Breast epithelium (tissue), 4 donors: Measurements from ENCODE around the gene CA5B. TPM values are rescaled to one million over a fixed set of nuclear protein-coding genes. Genes with fewer than 3 reads are reported as not detected.
A peak's percentile ranks its signal among the peaks of the same experiment; 100 is the strongest.
"Not testable (repeated sequence)": the region's sequence is repeated elsewhere in the genome, so short reads cannot be mapped to it uniquely, and the experiment has no call there.

ENCODE experiments used
- DNase-seq, 2 donors: peaks; one replicate each; pipeline ENCODE4 v3.0.0-alpha.2; 2019; ENCODE audit warnings: low spot score in 2 of 2
- H3K27ac ChIP-seq, 2 donors: fragments of 200-600 bp; sonication (generic) in 1 of 2; one replicate each; pipeline ENCODE4 v1.5.1; 2016 to 2019; ENCODE audit warnings: mild to moderate bottlenecking in 1 of 2
- H3K27me3 ChIP-seq, 2 donors: fragments of 200-600 bp; sonication (generic) in 1 of 2; one replicate each; pipeline versions ENCODE4 v1.5.1 to v1.6.0; 2017 to 2019; ENCODE audit warnings: control low read depth in 1 of 2, mild to moderate bottlenecking in 1 of 2
- H3K36me3 ChIP-seq: fragments of 200-600 bp; one replicate; pipeline ENCODE4 v1.5.1; 2019
- H3K4me1 ChIP-seq, 2 donors: fragments of 200-600 bp; sonication (generic); one replicate each; pipeline ENCODE4 v1.5.1; 2016 to 2019; ENCODE audit warnings: control low read depth in 1 of 2
- H3K4me3 ChIP-seq, 3 donors: fragments of 200-600 bp; sonication (generic); 1 replicate in 2 of 3; 2 replicates in 1 of 3; pipeline ENCODE4 v1.5.1; 2016 to 2019; ENCODE audit warnings: mild to moderate bottlenecking in 3 of 3, moderate library complexity in 2 of 3
- H3K9me3 ChIP-seq, 2 donors: fragments of 200-600 bp; sonication (generic) in 1 of 2; one replicate each; pipeline ENCODE4 v1.5.1; 2016 to 2019; ENCODE audit warnings: control low read depth in 1 of 2
- CTCF ChIP-seq, 3 donors: fragments of 450-650 bp; IDR thresholded peaks; one replicate each; pipeline ENCODE4 v1.5.1; 2016 to 2017; ENCODE audit warnings: antibody characterized with exemption in 3 of 3, mild to moderate bottlenecking in 3 of 3, moderate library complexity in 3 of 3
- POLR2A ChIP-seq: fragments of 450-650 bp; IDR thresholded peaks from one replicate; pipeline ENCODE4 v1.6.1; 2016; ENCODE audit warnings: antibody characterized with exemption, mild to moderate bottlenecking, moderate library complexity
- POLR2AphosphoS5 ChIP-seq, 3 donors: sonication (generic); formaldehyde crosslinking; IDR thresholded peaks; one replicate each; pipeline ENCODE4 v1.6.1; 2017; ENCODE audit warnings: antibody characterized with exemption in 3 of 3
- intact Hi-C: fragments of 100-400 bp; cut with DNase I; formaldehyde crosslinking; loops from one replicate; pipeline ENCODE4 v1.15.1; 2023; ENCODE audit warnings: low total_unique reads
- total RNA-seq, 3 donors: library from RNA; depleted of rRNA; stranded (reverse); fragments of >200 nt; gene quantifications; one replicate each; pipeline ENCODE4 v1.1.0, GENCODE V29; 2016

The CA5B gene
- 10 to 100 TPM; 16.1 to 23.0 (median 22.0) TPM for total RNA-seq

GRCh38 chrX:15737959-15738902 is at the start of gene CA5B:
Gene CA5B (plus strand): TSS chrX:15738270. CDS start chrX:15750024, 11,754 bp downstream.
- no peaks in the 10 kb centered on the region for H3K9me3 ChIP-seq
- H3K36me3 ChIP-seq, result no peaks in the 10 kb centered on the region
- H3K4me1 ChIP-seq, result no peaks in the 10 kb centered on the region
- H3K4me3 ChIP-seq, result peak within 1 kb of the TSS; percentile 45 to 67 (median 55)
- TF ChIP-seq POLR2AphosphoS5 (IDR thresholded peaks at IDR 0.05) (no peak), CTCF (IDR thresholded peaks at IDR 0.05) (no peak), POLR2A (no peak)
- peak; percentile 92 to 93 for DNase-seq
- H3K27me3 ChIP-seq, result no peaks in the 10 kb centered on the region
- intact Hi-C loops, result no loop called here
- H3K27ac ChIP-seq, result peak within 1 kb of the TSS; percentile 10 to 71

- no peaks in the 10 kb centered on the region for H3K9me3 ChIP-seq
- H3K4me3 ChIP-seq, result no peak overlapping the region
- DNase-seq, result no peak
- no peaks in the 10 kb centered on the region for H3K4me1 ChIP-seq
- intact Hi-C loops, result no loop called here
- H3K27me3 ChIP-seq, result no peaks in the 10 kb centered on the region
- no peak overlapping the region for H3K27ac ChIP-seq
- no peaks in the 10 kb centered on the region for H3K36me3 ChIP-seq
- TF ChIP-seq CTCF (IDR thresholded peaks at IDR 0.05) (no peak), POLR2AphosphoS5 (IDR thresholded peaks at IDR 0.05) (no peak), POLR2A (no peak)
Measured at GRCh38 chrX:15694941-15695451, 43.1 kb upstream of the CA5B start.

- no peak for TF ChIP-seq POLR2A
- no peak for TF ChIP-seq POLR2AphosphoS5 (IDR thresholded peaks at IDR 0.05)
- no peak for TF ChIP-seq CTCF (IDR thresholded peaks at IDR 0.05)
- no peak overlapping the region for H3K27ac ChIP-seq
- intact Hi-C loops, result no loop called here
- no peak overlapping the region for H3K4me3 ChIP-seq
- no peaks in the 10 kb centered on the region for H3K4me1 ChIP-seq
- DNase-seq, result no peak
- H3K27me3 ChIP-seq, result no peaks in the 10 kb centered on the region
- H3K36me3 ChIP-seq, result no peaks in the 10 kb centered on the region
- H3K9me3 ChIP-seq, result no peaks in the 10 kb centered on the region
Measured at GRCh38 chrX:15696516-15696915, 41.6 kb upstream of the CA5B start.

GRCh38 chrX:15702488-15703371 is 35.3 kb upstream of the CA5B start:
- Histone ChIP-seq H3K4me1 (no peaks in the 10 kb centered on the region), H3K4me3 (no peak overlapping the region), H3K27me3 (no peaks in the 10 kb centered on the region), H3K9me3 (no peaks in the 10 kb centered on the region), H3K36me3 (no peaks in the 10 kb centered on the region), H3K27ac (no peak overlapping the region)
- no peak for TF ChIP-seq POLR2A
- no peak for TF ChIP-seq POLR2AphosphoS5 (IDR thresholded peaks at IDR 0.05)
- no peak for TF ChIP-seq CTCF (IDR thresholded peaks at IDR 0.05)
- intact Hi-C loops, result no loop called here
- no peak for DNase-seq

- DNase-seq, H3K4me1 ChIP-seq, intact Hi-C loops, H3K4me3 ChIP-seq, H3K27me3 ChIP-seq, H3K27ac ChIP-seq, H3K9me3 ChIP-seq, H3K36me3 ChIP-seq: not testable (repeated sequence)
Measured at GRCh38 chrX:15703809-15704208, 34.3 kb upstream of the CA5B start.

- H3K27ac ChIP-seq, H3K9me3 ChIP-seq, H3K27me3 ChIP-seq, intact Hi-C loops, H3K4me1 ChIP-seq, H3K36me3 ChIP-seq, DNase-seq, H3K4me3 ChIP-seq: not testable (repeated sequence)
Measured at GRCh38 chrX:15704273-15704672, 33.8 kb upstream of the CA5B start.
